OCI-LY3 (cell line): ENCODE data around the gene COIL.
"Not testable (repeated sequence)": the region's sequence is repeated elsewhere in the genome, so short reads cannot be mapped to it uniquely, and the experiment has no call there.

Experiments used
- H2AFZ ChIP-seq: fragments of 200-600, 300-600 bp; shearing (Covaris generic); 2 replicates; pipeline ENCODE4 v1.6.0; 2014; ENCODE audit warnings: antibody characterized with exemption, low read depth, low read length
- H3K27ac ChIP-seq: fragments of 200-600, 300-600 bp; sonication (generic); 2 replicates; pipeline ENCODE4 v1.5.1; 2014; ENCODE audit warnings: mild to moderate bottlenecking, low read length, moderate library complexity, mixed read lengths
- H3K27me3 ChIP-seq: fragments of 200-600, 300-600 bp; sonication (generic); 2 replicates; pipeline ENCODE4 v1.6.1; 2014; ENCODE audit warnings: low read depth, low read length, mixed read lengths
- H3K36me3 ChIP-seq: fragments of 200-600, 300-600 bp; sonication (generic); replicated peaks from 2 replicates; pipeline ENCODE3; 2014; ENCODE audit warnings: low read depth, low read length, mixed read lengths
- H3K4me1 ChIP-seq: fragments of 300-600, 200-600 bp; sonication (generic); 2 replicates; pipeline ENCODE4 v1.6.1; 2014; ENCODE audit warnings: low read length, mixed read lengths
- H3K4me2 ChIP-seq: fragments of 200-600, 300-600 bp; sonication (generic); 2 replicates; pipeline ENCODE4 v1.6.1; 2014; ENCODE audit warnings: low read length, mixed read lengths
- H3K4me3 ChIP-seq: fragments of 300-600, 200-600 bp; sonication (generic); 2 replicates; pipeline ENCODE4 v1.5.1; 2014; ENCODE audit warnings: antibody characterized with exemption, mild to moderate bottlenecking, low read length, moderate library complexity
- H3K79me2 ChIP-seq: fragments of 300-600, 200-600 bp; shearing (Covaris generic); 2 replicates; pipeline ENCODE4 v1.6.1; 2014; ENCODE audit warnings: mild to moderate bottlenecking, low read length, mixed read lengths
- H3K9ac ChIP-seq: fragments of 300-600, 200-600 bp; shearing (Covaris generic); 2 replicates; pipeline ENCODE4 v1.6.0; 2014; ENCODE audit warnings: mild to moderate bottlenecking, low read length, moderate library complexity
- H3K9me3 ChIP-seq: fragments of 200-600, 300-600 bp; shearing (Covaris generic); 2 replicates; pipeline ENCODE4 v1.6.1; 2014; ENCODE audit warnings: low read length, mixed read lengths; ENCODE audit not compliant: insufficient read depth
- H4K20me1 ChIP-seq: fragments of 200-600, 300-600 bp; sonication (generic); 2 replicates; pipeline ENCODE4 v1.6.1; 2016; ENCODE audit warnings: low read length, mixed read lengths; ENCODE audit not compliant: insufficient read depth
- EZH2phosphoT487 ChIP-seq: fragments of 200-600 bp; shearing (Covaris generic); IDR thresholded peaks from 2 replicates; pipeline ENCODE4 v1.6.1; 2018; ENCODE audit warnings: antibody characterized with exemption, mixed run types, low read depth
- TF ChIP-seq, protein P1 (sequence below): fragments of 200-600, 300-600 bp; sonication (generic); IDR thresholded peaks from 2 replicates; pipeline ENCODE4 v1.5.1; 2014; ENCODE audit warnings: antibody characterized with exemption, low read length, low read depth

The COIL gene

DNA sequence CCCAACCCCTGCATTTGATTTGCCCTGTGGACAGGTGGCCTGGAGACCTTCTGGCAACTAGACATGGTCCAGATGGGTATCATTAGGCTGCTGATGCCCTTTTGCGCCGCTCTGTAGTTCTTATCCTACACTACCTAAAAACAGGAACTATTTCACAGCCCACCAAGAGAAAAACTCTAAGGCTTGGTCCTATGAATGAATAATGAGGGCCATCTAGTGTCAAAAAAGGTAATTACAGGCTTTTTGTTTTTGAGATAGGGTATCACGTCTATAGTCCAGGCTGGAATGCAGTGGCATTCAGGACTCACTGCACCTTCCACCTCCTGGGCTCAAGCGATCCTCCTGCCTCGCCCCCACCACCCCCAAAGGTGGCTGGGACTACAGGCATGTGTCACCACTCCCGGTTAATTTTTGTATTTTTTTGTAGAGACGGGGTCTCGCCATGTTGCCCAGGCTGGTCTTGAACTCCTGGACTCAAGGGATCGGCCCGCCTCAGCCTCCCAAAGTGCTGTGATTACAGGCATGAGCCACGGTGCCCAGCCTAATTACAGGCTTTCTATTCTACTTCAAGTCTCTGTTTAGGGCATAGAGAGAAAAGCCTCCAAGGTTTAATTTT is 20.9 kb downstream of the COIL start:
- Histone ChIP-seq H3K27me3 (no peaks in the 10 kb centered on the region), H3K36me3 (peaks cover 38% of the 10 kb centered on the region), H3K4me2 (no peak overlapping the region), H2AFZ (no peak overlapping the region), H3K4me1 (peaks cover 19% of the 10 kb centered on the region), H4K20me1 (no peaks in the 10 kb centered on the region), H3K9me3 (no peaks in the 10 kb centered on the region), H3K27ac (no peak overlapping the region), H3K4me3 (no peak overlapping the region), H3K79me2 (no peaks in the 10 kb centered on the region), H3K9ac (no peak overlapping the region)
- no peak for TF ChIP-seq EZH2phosphoT487
- TF ChIP-seq, protein P1, sequence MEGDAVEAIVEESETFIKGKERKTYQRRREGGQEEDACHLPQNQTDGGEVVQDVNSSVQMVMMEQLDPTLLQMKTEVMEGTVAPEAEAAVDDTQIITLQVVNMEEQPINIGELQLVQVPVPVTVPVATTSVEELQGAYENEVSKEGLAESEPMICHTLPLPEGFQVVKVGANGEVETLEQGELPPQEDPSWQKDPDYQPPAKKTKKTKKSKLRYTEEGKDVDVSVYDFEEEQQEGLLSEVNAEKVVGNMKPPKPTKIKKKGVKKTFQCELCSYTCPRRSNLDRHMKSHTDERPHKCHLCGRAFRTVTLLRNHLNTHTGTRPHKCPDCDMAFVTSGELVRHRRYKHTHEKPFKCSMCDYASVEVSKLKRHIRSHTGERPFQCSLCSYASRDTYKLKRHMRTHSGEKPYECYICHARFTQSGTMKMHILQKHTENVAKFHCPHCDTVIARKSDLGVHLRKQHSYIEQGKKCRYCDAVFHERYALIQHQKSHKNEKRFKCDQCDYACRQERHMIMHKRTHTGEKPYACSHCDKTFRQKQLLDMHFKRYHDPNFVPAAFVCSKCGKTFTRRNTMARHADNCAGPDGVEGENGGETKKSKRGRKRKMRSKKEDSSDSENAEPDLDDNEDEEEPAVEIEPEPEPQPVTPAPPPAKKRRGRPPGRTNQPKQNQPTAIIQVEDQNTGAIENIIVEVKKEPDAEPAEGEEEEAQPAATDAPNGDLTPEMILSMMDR = peak; percentile 84

DNA sequence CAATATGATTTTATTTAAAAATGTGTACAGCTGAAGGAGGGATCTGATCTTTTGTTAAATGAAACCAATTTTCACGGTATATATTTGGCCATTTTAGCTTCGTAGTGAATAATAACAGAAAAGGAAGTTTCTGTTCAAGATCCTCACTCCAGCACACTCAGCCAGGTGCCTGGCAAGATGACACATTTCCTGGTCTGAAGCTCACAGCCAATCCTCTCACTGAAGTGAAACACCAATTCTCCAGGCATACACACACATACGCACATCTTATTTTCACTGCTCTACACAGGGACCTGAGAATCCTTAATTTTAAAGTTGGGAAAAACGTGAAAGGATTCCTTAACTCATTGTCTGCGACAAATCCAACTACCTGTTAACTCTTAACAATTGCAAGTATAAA is 22.6 kb downstream of the COIL start:
- not testable (repeated sequence) for H4K20me1 ChIP-seq, H3K9me3 ChIP-seq, H2AFZ ChIP-seq, H3K27me3 ChIP-seq, H3K79me2 ChIP-seq
- Histone ChIP-seq H3K9ac (peak overlapping the region; percentile 19; the same call in 1 of the 2 replicates), H3K36me3 (peaks cover 50% of the 10 kb centered on the region), H3K27ac (peak overlapping the region; percentile 79), H3K4me3 (peak overlapping the region; percentile 57), H3K4me2 (peak overlapping the region; percentile 86), H3K4me1 (peaks cover 19% of the 10 kb centered on the region)

DNA sequence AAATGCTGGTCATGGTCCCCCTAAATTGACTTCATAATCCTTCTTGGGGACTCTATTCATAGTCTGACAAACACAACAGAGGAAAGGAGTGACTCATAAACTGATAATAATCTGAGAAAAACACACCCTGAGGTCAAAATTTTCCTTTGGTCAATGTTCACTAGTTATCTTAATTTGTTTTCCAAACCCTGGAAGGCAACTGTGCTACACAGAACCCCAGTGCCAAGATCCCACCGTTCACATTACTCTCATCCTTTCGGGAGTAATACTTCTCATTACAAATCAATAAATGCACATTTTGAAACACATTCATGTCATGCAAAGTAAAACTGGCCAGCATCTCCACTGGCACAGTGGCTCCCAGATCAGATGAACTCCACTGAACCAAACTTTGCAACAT is 23.2 kb downstream of the COIL start:
- no peaks in the 10 kb centered on the region for H3K79me2 ChIP-seq
- peak overlapping the region; percentile 19; the same call in 1 of the 2 replicates for H3K9ac ChIP-seq
- H2AFZ ChIP-seq = no peak overlapping the region
- H3K27ac ChIP-seq = peak overlapping the region; percentile 79
- peaks cover 19% of the 10 kb centered on the region for H3K4me1 ChIP-seq
- H3K4me3 ChIP-seq = peak overlapping the region; percentile 57
- peaks cover under 1% of the 10 kb centered on the region; the same call in 1 of the 2 replicates for H3K9me3 ChIP-seq
- H3K27me3 ChIP-seq = no peaks in the 10 kb centered on the region
- peak overlapping the region; percentile 86 for H3K4me2 ChIP-seq
- TF ChIP-seq, protein P1 = no peak
- no peak for TF ChIP-seq EZH2phosphoT487
- no peaks in the 10 kb centered on the region for H4K20me1 ChIP-seq
- H3K36me3 ChIP-seq = peaks cover 53% of the 10 kb centered on the region

DNA sequence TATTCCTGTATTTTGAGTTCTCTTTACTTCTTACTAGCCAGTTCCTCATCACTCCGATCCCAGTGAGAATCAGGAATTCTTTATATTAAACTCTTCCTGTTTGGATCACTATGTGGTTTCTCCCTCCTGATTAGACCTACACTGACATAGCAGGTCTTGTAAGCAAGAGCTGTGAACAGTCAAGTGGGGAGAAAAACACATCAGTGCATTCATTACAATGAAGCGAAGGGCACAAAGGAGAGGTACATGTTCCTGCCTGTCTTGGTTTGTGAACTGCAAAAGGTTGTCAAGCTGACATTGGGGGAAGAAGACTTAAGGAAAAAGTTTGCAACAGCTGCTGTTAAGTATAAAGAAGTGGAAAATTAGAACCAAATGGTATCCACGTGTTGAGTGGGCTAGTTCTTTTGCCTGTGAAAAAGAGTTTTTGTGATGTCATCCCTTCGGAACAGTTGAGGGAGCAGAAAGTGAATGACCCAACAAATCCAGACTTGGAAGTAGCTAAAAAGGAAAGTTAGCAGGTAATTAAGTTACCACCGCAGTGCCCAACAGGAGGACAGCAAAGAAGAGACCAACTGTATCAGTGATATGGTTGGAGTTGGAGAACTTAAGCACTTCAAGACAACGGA is 24.0 kb downstream of the COIL start:
- no peak overlapping the region for H3K27ac ChIP-seq
- no peaks in the 10 kb centered on the region for H4K20me1 ChIP-seq
- H3K36me3 ChIP-seq = peaks cover 58% of the 10 kb centered on the region
- H3K4me3 ChIP-seq = no peak overlapping the region
- no peaks in the 10 kb centered on the region for H3K27me3 ChIP-seq
- peaks cover 3% of the 10 kb centered on the region; the same call in 1 of the 2 replicates for H3K9me3 ChIP-seq
- peaks cover 19% of the 10 kb centered on the region for H3K4me1 ChIP-seq
- H3K9ac ChIP-seq = no peak overlapping the region
- TF ChIP-seq, protein P1 = no peak
- no peak for TF ChIP-seq EZH2phosphoT487
- H2AFZ ChIP-seq = no peak overlapping the region
- H3K4me2 ChIP-seq = no peak overlapping the region
- no peaks in the 10 kb centered on the region for H3K79me2 ChIP-seq
